GM19397 (cell line): Measurements from ENCODE around the gene KDM2A.
"Not testable (repeated sequence)": the region's sequence is repeated elsewhere in the genome, so short reads cannot be mapped to it uniquely, and the experiment has no call there.

Experiments
- ATAC-seq: cut with Tn5 transposase; IDR thresholded peaks from one replicate; pipeline ENCODE4 v1.9.1; 2021; ENCODE audit warnings: mild to moderate bottlenecking, moderate library complexity; ENCODE audit not compliant: unreplicated experiment

The KDM2A gene

DNA sequence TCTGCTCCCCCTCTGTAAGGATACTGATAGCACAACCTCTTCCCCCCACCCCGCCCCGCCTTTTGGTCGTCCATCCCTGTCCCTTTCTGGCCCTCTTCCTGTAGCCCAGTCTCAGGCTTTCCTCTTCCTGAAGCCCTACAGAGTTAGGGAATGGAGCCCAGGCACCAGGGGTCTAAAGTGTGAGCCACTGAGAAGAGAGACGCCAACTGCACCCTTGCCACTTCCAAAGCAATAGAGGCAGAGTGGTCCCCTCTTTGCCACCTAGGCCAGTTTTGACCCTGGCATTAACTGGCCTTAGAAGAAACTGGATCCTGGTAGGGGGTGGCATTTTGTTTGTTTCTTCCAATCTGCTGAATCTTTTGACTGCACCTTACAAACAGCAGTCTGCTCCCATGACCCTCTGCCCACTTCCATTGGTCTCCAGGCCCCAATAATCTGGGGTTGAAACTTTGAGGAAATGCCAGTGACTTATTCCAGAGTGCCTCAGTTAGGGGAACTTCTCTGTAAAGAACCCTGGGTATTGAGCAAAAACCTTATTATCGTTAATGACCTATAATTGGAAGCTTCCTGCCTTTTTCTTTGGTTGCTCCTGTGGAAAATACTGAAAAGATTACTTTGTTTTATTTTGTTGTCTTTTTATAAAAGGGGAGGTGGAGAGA, 137.5 kb downstream of the KDM2A start:
- ATAC-seq: no peak

DNA sequence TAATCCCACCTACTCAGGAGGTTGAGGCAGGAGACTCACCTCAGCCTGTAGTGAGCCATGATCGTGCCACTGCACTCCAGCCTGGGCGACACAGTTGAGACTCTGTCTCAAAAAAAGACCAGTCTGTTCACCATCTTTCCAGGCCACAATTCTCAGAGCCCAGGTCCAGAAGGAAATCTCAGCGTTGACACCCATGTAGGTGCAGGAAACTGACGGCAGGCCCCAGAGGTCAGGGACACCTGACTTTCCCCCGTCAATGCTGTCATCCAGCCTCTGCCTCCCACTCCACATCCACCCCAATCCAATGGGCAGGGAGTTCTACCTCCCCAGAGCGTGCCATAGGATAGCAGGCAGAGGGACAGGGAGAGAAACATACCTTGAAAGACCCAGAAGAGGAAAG, 141.3 kb downstream of the KDM2A start:
- no peak for ATAC-seq

DNA sequence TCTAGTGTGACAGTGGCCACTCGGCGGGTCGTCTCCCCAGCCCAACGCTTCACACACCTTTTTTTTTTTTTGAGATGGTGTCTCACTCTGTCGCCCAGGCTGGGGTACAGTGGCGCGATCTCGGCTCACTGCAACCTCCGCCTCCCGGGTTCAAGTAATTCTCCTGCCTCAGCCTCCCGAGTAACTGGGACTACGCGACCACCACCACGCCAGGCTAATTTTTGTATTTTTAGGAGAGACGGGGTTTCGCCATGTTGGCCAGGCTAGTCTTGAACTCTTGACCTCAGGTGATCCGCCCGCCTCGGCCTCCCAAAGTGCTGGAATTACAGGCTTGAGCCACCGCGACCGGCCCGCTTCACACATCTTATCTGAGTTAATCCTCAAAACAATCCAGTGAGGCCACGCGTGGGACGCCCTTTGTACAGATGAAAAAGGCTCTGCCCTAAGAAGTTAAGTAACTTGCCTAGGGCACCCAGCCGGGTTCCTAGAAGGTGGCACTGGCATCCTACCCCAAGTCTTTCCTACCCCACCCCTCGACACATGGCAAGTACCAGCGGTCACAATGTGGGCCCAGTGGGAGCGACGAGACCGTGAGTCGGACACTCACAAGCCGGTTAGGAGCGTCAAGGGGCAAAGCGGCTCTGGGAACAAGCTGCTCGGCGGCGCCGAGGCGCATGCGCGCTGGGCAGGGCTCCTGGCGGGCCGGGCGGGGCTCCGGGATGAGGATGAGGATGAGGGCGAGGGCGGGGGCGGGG, 142.0 kb downstream of the KDM2A start:
- not testable (repeated sequence) for ATAC-seq

DNA sequence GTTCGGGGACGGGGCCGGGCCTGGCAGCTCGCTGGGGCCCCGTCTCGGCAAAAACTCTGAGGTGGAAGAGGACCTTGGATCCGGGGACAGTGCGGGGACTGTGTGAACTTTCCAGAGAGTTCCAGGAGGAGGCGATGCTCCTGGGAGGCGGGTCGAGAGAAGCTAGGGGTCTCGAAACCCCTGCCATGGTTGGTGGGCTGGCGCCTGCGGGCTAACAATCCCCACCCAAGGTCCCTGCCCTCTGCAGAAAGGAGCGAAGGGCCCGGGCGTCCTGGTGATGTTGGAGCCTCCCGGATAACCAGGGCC, 142.5 kb downstream of the KDM2A start:
- no peak for ATAC-seq

DNA sequence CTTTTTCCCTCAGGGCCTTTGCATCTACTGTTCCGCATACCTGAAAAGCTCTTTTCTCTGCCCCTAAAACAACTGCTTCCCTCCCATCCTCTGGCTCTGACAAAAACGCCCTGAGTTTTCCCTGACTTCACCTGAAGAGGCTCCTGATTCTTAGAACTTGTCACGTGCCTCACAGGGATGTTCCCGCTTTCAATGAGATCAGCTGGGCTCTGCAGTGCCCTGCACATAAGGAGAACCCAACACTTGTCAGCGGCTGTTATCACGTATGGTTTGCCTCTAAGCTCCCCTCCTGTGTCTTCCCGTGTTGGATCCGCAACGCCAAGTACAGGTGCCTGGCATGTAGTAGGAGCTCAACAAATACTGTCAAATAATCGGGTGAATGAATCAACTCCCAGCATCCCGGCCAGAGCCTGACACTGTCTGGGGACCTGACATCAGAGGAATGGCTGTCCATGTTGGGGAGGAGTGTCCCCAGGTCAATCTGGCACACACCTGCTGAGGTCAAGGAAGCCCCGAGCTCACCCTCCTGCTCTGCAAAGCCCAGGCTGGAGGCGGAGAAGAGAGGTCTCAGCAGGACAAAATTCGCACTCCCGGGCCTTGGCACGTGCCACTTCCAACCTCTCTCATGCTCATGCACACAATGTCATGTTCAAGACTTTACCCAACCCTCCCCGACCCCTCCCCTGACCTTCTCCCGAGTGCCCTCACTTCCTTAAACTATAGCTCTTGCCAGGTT, 143.1 kb downstream of the KDM2A start:
- ATAC-seq: no peak

DNA sequence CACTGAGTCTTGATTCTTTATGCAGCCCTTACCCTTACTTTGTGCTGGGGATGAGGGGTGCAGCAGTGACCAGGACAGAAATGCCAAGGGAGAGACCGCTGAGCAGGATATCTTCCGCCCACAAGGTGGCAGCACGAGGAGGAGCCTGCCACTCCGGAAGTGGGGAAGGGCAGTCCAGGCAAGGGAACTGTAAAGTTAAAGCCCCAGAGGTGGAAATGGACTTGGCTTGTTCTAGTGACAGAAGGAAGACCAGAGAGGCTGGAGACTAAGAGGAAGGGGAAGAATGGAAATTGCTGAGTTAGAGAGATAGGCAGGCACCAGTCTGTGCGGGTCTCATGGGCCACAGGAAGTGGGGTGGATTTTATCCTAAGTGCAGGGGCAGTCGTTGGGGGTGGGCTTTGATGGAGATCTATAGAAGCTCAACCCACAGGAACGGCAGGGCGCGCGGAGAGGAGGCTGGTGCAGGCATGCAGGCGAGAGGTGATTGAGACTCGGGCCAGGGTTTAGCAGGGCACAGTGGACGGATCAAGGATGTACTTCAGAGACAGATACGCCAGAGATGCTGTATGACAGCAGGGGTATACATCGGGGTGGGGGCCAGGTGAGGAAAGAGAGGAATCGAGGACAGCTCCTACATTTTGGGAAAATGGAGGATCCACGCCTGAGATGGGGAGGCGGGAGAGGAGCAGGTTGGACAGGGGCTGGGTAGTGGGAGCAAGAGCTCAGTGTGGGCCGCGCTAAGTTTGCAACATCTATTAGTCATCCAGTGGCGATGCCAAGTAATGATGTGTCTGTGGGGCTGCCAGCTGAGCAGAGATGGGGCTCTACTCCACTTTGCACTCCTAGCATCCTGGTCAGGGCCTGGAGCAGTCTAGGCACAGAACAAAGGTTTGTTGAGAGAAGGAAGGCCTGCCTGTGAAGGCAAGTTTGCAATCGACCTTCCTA, 143.9 kb downstream of the KDM2A start:
- no peak for ATAC-seq

DNA sequence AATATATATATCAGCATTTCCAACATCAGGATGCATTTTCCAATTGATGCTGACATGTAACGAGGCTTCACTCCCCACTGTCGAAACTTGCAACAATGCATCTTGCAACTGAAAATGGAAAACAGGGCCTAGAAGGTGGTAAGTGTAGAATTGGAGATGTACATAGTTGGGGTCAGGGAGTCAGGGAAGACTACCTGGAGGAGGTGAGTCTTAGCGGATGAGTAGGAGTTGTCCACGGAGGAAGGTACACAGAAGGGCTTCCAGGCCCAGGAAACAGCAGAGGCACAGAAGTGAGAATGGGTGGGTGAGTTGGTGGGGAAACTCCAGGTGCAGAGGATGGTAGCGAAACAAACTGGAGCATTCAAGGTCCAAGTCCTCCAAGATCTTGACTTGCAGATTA, 145.2 kb downstream of the KDM2A start:
- ATAC-seq: no peak

DNA sequence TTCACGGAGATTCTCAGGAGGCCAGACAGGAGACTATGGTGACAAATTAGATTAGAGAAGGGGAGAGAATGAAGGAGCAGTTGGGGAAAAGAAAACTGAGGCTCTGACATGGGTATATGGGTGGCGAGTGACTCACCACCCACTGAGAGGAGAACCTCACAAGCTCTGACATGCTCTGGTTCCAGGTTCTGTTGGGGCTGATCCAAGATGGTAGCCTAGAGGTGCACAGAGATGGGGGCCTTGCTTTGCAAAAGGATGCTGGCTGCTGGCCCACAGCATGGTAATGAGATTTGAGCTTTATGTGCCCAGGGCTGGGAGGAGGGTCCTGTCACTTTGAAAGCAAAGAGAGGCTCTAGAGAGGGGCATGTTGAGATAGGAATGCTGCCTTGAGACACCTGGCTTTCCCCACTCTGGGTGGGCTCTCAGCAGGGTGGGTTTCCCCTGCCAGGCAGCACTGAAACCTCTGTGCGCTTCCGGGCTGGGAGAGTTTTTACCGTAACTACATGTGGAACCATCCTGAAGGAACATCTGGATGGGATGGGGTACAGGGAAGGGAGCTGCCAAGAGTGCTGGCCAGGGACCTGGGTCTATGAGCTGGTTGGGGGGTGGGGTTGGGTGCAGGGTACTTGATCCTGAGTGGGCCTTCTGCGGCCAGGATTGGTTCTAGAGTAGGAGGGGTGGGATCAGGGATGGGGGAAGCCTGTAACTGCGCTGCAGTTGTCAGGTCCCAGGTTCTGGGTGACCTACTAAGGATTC, 146.0 kb downstream of the KDM2A start:
- ATAC-seq: no peak

DNA sequence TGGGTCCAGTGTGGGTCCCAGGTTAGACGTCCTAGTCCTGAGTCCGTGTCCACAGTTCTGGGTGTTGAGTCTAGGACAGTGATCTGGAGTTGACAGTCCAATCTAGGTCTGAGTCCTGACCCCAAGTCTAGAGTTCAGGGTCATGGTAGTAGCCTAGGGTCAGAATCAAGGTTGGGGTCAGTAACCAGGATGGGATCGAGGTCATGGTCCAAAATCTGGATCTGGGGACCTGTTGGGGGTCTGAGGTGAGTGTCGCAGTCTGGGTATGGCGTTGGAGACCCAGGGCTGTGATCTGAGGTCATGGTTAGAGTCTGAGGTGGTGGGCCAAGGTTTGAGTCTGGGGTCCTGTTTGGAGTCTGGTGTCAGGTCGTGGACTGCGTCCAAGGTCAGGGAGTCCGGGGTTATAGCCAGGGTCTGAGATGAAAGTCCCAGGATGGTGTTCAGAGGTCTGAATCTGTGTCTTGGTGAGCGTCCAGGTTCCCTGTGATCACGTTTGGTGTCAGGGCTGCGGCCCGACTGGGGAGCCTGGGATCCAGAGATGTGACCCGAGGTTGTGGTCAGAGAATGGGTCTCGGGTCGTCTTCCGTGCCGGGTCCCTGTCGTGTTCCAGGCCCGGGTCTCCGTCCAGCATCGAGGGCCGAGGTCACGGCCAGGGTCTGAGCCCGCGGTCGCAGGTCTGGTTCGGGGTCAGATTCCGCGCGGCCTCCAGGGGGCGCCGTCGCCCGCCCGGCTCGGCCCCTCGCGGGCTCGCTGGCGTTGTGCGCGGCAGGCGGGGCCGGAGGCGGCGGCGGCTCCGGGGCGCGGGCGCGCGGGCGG, 146.8 kb downstream of the KDM2A start:
- peak; percentile 38 for ATAC-seq

DNA sequence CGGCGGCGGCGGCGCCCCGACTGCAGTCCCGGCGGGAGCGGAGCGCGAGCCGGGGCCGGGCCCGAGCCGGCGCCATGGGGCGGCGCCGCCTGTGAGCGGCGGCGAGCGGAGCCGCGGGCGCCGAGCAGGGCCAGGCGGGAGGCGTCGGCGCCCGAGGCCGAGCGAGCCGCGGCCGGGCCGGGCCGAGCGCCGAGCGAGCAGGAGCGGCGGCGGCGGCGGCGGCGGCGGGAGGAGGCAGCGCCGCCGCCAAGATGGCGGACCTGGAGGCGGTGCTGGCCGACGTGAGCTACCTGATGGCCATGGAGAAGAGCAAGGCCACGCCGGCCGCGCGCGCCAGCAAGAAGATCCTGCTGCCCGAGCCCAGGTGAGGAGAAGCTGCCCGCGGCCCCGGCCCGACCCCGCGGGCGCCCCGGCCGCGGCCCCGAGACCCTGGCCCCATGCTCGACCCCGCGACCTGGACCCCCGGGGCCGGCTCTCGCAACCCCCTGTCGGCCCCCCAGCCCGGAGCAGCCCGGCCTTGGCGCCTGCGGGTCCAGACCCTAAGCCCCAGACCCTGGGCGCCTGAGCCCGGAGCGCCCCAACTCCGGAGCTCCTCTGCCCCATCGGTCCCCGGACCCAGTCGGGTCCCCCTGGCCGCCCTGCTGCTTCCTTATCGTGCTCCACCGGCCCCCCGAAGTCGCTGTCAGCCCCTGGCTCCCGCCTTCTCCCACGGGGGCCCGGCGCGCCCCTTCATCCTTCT, 147.6 kb downstream of the KDM2A start, which contains the start of gene GRK2:
GRK2 (plus strand) TSS at position 25 of the 739 bp plus-strand sequence; CDS start at position 252, 227 bp downstream.
- ATAC-seq: no peak

DNA sequence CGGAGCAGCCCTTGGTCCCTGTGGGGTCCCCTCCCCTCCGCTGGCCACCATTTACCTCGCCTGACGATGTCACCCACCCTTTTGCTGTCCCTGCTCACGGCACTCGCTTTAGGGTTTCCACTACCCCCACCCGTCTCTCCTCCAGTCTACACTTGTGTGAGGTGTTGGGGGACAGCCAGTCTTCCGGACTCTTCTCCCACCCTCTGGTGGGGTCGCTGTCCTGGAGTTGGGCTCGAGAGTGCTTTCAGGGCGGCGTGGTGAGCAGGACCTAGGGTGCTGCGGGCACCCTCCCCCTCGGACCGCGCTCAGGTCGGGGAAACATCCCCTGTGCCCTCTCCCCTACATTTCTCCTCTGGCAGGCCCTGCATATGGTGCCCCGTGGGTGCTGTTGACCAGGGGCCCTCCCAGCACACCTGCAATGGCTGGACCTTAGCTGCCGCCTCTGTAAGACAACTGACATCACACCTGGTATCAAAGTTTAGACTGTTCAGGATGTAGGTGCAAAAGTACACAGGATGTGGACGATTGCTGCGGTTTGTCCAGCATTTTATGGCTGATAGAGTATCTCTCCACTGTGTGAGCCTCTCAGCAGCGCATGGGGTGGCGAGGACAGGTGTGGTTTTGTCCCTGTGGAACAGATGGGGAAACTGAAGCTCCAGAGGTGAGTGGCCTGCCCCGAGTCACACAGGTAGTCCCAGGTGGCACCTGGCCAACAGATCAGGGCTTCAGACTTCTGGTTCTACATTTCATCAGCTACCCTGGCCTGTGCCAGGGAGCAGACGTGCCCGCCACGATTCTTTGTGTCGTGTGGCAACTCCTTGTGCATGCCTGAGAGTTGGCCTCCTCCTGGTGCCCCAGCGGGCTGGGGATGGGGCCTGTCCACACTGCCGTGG, 148.4 kb downstream of the KDM2A start:
- ATAC-seq: no peak

DNA sequence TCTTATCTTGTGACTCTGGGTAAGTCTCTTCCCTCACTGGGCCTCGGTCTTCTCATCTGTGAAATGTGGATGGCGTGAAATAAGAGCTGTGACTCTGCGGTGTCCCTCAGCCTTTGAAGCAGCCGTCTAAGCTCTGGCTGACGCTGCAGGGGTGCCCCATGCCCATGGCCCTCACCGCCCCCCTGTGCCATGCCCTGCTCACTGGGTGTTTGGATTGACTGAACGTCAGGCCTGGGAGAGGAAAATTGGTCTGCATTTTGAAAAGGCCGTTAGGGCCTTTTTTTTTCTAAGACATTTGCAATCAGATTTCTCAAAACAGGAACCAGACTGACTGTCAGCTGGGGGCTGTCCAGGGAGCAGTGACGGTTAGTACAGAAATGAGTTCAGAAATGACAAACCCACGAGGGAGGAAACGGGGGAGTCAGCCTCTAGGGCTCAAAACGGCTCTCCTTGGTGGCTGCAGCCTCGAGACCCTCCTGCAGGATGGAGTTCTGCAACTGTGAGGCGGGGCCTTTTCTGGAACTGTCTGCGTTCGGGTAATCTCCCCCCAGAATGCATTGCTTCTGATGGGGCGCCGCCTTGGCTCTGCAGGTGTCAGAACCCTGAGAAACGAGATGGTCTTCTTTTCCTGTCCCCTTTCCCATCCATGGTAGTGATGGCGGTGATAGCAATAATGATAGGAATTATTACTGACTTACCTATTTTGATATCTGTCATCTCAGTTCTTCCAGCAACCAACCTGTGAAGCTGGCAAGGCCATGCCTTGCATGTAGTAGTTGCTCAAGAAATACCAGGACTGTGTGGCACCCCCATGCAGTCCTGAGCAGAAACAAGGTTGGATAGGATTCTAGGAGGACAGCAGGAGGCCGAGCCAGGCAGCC, 149.3 kb downstream of the KDM2A start:
- no peak for ATAC-seq

DNA sequence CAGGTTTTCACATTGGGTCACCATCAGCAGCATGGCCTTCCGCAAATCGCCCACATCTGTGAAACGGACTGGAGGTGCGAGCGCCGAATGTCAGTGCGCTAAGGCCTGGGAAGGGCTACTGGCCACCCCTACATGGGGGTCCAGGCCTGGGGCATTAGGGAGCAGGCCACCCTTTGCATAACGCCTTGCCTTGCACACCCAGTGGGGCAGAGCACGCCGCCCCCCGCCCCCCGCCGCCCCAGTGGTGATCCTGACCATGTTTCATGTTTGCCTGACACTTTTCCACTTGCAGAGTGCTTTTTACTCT, 149.9 kb downstream of the KDM2A start:
- no peak for ATAC-seq

DNA sequence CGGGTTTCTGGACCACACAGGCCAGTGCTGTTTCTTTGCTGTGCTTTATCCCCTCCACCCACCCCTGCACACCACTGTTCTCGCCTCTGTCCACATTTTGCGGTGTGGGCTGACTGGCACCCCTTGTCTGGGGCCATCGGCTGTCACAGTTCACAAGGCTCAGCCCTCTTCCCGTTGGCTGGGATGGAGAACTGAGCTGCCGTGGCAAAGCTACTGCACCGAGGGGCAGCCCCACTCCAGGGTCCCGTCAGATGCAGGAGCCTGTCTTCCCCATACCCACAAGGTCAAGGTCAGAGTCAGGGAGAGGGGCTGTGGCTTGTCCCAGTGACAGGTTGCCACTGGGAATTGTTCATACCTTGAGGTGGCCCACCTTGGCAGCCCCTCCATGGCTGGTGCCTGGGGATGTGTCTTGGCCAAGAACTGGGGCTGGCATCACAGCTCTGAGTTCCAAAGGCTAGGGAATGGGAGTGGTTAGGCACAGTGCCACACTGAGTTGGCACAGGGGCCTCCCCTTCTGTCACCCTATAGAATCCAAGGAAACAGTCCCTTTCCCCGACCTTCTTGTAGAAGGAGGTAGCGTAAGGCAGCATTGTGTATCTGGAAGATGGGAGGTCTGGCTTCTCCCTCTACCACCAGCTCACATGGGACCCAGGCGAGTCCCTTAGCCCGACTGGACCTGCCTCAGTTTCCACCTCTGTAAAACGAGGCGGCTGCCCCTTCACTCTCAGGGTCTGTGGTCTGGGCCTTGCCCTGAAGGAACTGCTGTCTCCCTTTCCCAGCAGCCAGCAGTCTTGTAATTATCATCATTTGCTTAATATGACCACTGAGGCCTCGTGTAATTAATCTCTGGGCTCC, 150.6 kb downstream of the KDM2A start:
- ATAC-seq: no peak

DNA sequence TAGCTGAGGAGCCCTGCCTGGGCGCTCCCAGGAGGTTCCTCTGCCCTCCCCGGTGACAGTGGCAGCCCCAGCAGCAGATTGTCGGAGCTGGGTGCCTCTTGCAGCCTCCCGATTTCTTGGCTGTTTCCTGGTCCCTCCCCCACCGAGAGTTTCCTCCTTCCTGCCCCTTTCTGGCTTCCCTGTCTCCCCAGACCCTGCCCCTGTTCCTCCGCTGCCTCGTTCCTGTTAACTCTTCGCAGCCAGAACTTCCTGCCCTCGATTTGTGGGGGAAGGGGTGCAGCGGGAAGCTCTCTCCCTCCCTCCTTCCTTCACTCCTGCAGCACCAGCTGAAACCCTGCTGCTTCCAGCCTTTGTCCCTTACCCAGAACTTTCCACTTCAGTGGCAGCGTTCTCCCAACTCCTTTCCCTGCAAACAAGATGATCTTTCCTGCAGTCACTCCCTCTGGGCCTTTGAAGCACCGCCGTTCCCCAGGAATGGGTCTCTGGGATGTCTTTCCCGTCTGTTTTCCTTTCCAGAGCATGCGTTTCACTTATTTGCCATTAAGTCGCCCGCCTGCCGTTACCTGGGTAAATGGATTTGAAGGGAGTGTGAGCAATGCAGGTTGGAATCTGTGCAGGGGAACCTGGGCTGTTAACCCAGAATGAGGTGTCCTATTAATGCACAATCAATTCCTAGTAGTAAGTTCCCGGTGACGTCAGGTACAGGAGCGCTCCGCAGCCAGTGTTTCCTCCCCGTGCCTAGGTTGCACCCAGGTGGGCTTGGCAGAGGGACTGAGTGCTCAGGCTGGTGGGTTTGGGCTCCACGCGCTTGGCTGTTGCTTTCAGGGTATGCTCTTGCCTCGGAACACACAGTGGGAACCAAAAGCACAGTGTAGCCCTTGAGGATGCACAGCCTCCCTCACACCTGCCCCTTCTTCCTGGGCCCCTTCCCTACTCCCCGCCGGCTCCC, 151.5 kb downstream of the KDM2A start:
- no peak for ATAC-seq
